ENCODE measurements around the gene EMILIN1.

DNA sequence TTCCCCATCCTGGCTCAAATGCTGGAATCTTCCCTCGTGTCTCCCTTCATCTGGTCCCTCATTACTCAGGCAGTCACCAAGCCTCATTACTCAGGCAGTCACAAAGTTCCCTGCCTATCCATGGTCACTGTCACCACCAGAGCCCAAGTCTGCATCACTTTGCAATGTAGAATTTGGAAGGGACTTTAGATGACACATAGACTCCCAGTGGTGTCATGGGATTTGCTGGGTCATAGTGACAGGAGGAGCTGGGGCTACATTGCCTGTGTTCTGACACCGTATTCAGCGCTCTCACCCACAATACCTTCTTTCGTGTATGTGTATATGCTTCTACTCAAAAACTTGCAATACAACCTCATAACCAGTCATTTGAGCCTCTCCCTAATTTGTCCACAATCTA, 2.1 kb upstream of the EMILIN1 start:
- TF ChIP-seq, protein P1, sequence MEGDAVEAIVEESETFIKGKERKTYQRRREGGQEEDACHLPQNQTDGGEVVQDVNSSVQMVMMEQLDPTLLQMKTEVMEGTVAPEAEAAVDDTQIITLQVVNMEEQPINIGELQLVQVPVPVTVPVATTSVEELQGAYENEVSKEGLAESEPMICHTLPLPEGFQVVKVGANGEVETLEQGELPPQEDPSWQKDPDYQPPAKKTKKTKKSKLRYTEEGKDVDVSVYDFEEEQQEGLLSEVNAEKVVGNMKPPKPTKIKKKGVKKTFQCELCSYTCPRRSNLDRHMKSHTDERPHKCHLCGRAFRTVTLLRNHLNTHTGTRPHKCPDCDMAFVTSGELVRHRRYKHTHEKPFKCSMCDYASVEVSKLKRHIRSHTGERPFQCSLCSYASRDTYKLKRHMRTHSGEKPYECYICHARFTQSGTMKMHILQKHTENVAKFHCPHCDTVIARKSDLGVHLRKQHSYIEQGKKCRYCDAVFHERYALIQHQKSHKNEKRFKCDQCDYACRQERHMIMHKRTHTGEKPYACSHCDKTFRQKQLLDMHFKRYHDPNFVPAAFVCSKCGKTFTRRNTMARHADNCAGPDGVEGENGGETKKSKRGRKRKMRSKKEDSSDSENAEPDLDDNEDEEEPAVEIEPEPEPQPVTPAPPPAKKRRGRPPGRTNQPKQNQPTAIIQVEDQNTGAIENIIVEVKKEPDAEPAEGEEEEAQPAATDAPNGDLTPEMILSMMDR (IDR thresholded peaks at IDR 0.05; ENCODE audit: insufficient read depth, low read depth, low read length), result no peak
- TF ChIP-seq EZH2 (IDR thresholded peaks at IDR 0.05; ENCODE audit: insufficient read depth, low read length), result no peak

Data from astrocyte (in vitro differentiated cells and primary cell).